IPS-20b (cell line): ENCODE measurements around the gene ACTL7A.

Source experiments
- H3K27ac ChIP-seq: one replicate; pipeline ENCODE4 v1.5.1; 2013; ENCODE audit warnings: low read length
- H3K27me3 ChIP-seq: 2 replicates; pipeline ENCODE4 v1.6.1; 2013; ENCODE audit warnings: mild to moderate bottlenecking, low read length, inconsistent platforms; ENCODE audit not compliant: insufficient read depth
- H3K36me3 ChIP-seq: 2 replicates; pipeline ENCODE4 v1.6.1; 2013; ENCODE audit warnings: low read depth, mild to moderate bottlenecking, inconsistent platforms, low read length, moderate library complexity; ENCODE audit not compliant: insufficient read depth
- H3K4me1 ChIP-seq: 2 replicates; pipeline ENCODE4 v1.6.1; 2013; ENCODE audit warnings: mild to moderate bottlenecking, control low read depth, inconsistent platforms, low read length, moderate library complexity; ENCODE audit not compliant: insufficient read depth
- H3K4me3 ChIP-seq: 2 replicates; pipeline ENCODE4 v1.5.1; 2013; ENCODE audit warnings: mild to moderate bottlenecking, low read length, inconsistent platforms
- H3K9ac ChIP-seq: 2 replicates; pipeline ENCODE4 v1.6.1; 2013; ENCODE audit warnings: low read depth, mild to moderate bottlenecking, inconsistent platforms, low read length, moderate library complexity
- H3K9me3 ChIP-seq: 2 replicates; pipeline ENCODE4 v1.6.1; 2013; ENCODE audit warnings: mild to moderate bottlenecking, low read depth, low read length, inconsistent platforms; ENCODE audit not compliant: insufficient read depth

The ACTL7A gene, protein sequence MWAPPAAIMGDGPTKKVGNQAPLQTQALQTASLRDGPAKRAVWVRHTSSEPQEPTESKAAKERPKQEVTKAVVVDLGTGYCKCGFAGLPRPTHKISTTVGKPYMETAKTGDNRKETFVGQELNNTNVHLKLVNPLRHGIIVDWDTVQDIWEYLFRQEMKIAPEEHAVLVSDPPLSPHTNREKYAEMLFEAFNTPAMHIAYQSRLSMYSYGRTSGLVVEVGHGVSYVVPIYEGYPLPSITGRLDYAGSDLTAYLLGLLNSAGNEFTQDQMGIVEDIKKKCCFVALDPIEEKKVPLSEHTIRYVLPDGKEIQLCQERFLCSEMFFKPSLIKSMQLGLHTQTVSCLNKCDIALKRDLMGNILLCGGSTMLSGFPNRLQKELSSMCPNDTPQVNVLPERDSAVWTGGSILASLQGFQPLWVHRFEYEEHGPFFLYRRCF

DNA sequence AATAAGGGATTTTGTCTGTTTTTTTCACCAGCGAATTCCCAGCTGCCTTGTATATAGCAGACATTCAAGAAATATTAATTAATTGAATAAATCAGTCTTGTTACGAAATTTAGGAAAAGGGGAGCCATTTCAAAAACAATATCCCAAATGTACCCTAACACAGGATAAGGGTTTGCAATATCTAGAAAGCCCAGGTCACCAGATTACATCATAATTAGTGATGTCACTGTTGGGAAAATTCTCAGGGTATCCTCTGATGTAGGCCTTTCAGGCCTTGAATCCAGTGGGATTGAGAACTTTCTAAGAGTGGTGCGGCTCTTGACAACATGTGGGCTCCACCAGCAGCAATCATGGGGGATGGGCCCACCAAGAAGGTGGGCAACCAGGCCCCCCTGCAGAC is at the start of gene ACTL7A:
ACTL7A (plus strand) TSS at position 270 of the 400 bp plus-strand sequence; CDS start at position 327, 57 bp downstream.
- Histone ChIP-seq H3K9me3 (no peaks in the 10 kb centered on the region), H3K27me3 (no peaks in the 10 kb centered on the region), H3K9ac (no peak within 1 kb of the TSS), H3K4me1 (no peaks in the 10 kb centered on the region), H3K27ac (no peak within 1 kb of the TSS), H3K36me3 (no peaks in the 10 kb centered on the region; the same call in 1 of the 2 replicates), H3K4me3 (no peak within 1 kb of the TSS)

DNA sequence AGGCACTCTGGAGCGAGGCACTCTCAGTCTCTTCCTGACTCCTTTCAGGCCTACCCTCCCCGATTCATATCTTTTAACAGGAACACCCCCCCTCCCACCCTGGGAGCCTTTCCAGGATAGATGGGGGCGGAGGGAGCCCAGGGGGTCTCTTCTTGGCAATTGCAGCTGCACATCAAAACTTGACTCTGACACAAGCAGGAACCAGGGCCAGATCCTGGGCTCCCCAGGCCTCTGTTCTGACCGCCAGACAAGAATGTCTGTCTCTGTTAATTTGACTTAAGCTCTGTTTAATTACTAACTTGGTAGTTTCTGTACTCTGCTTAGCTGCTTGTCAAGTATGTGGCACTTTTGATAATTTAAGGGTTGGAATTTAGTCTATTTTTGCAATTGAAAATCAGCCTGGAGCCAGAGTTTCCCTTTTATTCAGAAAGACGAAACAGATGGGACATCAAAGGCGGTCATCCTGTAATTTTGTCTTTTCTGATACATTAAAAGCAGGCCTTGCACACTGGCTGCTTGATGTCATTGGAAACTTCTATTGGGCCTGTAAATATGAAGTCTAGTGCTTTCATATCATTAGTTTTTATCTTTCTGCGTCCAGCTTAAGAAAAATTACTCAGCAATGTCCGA is 49.6 kb upstream of the ACTL7A start:
- Histone ChIP-seq H3K27me3 (no peaks in the 10 kb centered on the region), H3K27ac (no peak overlapping the region), H3K9ac (no peak overlapping the region), H3K36me3 (no peaks in the 10 kb centered on the region), H3K4me1 (peaks cover 6% of the 10 kb centered on the region), H3K4me3 (no peak overlapping the region), H3K9me3 (no peaks in the 10 kb centered on the region)

DNA sequence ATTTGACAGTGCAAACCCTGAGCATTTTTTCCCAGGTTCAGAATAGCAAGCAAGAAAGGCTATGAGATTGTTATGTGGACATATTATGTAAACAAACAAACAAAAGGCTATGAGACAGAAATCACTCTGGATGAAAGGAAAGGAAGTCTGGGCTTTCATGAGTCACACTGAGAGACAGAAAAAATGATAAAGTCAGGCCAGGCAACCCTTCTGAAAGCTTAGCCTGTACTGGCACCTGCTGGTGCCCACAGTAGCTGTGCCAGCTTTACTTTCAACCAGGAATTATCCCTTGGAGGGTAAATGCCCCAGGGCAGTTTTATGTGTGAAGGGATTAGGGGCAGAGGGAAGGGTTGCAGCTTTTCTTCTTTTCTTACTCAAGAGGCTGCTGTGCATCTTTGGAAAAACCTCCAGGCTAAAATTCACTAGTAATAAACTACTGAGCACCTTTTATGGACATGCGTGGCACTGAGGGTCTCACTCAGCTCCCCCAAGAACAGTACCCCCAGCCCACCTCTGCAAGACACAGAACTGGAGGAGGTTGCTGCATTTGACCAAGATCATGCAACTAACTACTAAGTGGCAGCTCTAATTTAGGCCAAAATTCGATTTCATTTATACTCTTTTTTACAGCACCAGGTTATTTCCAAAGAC is 48.0 kb upstream of the ACTL7A start:
- H3K9ac ChIP-seq, result no peak overlapping the region
- no peaks in the 10 kb centered on the region for H3K27me3 ChIP-seq
- H3K9me3 ChIP-seq, result no peaks in the 10 kb centered on the region
- peaks cover 6% of the 10 kb centered on the region for H3K4me1 ChIP-seq
- H3K4me3 ChIP-seq, result no peak overlapping the region
- H3K36me3 ChIP-seq, result no peaks in the 10 kb centered on the region
- no peak overlapping the region for H3K27ac ChIP-seq

DNA sequence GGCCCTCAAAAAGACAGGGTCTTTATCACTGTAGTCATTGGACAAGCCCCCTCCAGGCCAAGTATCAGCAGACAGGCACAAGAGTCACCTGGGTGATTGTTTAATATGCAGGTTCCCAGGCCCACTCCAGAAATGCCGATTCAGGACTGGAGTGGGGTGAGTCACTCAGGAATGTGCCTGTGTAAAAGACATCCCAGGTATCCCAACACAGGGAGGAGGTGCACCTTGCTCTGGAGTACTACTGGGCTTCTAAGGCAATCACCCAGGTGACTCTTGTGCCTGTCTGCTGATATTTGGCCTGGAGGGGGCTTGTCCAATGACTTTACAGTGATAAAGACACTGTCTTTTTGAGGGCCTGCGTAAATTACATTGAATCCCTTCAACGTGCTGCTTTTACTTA is 46.9 kb upstream of the ACTL7A start:
- Histone ChIP-seq H3K36me3 (no peaks in the 10 kb centered on the region), H3K27me3 (no peaks in the 10 kb centered on the region), H3K9ac (no peak overlapping the region), H3K27ac (no peak overlapping the region), H3K4me1 (peaks cover 6% of the 10 kb centered on the region), H3K4me3 (no peak overlapping the region), H3K9me3 (no peaks in the 10 kb centered on the region)

DNA sequence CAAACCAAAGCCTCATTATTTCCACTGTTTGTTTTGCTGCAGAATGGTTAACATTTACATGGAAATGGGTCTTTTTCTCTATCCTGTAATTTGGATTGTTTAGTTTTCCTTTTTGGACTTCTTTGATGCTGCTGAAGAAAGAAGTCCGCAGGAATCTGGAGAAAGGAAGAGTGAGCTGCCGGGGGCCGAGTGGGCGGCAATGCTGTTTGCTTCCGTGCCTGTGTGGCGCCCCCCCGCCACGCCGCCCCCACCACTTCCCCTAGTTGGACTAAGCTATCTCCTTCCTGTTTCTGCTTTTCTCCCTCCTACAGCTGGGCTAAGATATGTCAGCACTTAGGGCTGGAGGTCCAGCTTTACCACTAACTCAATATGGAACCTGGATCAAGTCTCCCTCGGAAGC is 46.0 kb upstream of the ACTL7A start:
- Histone ChIP-seq H3K4me3 (no peak overlapping the region), H3K36me3 (no peaks in the 10 kb centered on the region), H3K9ac (no peak overlapping the region), H3K9me3 (no peaks in the 10 kb centered on the region), H3K4me1 (peaks cover 6% of the 10 kb centered on the region), H3K27ac (no peak overlapping the region), H3K27me3 (no peaks in the 10 kb centered on the region)

DNA sequence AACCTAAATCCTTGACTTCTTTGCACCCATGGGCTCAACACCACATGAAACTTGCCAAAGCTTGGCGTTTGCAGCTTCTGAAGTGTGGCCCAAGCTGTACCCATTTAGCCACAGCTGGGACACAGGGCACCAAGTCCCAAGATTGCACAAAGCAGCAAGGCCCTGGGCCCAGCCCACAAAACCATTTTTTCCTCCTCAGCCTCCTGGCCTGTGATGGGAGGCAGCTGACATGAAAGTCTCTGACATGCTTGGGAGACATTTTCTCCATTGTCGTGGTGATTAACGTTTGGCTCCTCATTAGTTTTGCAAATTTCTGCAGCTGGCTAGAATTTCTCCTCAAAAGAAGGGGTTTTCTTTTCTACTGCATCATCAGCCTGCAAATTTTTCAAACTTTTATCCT is 38.2 kb upstream of the ACTL7A start:
- Histone ChIP-seq H3K9ac (no peak overlapping the region), H3K27me3 (no peaks in the 10 kb centered on the region), H3K27ac (no peak overlapping the region), H3K36me3 (no peaks in the 10 kb centered on the region), H3K9me3 (peaks cover 23% of the 10 kb centered on the region; the same call in 1 of the 2 replicates), H3K4me3 (no peak overlapping the region), H3K4me1 (no peaks in the 10 kb centered on the region)

DNA sequence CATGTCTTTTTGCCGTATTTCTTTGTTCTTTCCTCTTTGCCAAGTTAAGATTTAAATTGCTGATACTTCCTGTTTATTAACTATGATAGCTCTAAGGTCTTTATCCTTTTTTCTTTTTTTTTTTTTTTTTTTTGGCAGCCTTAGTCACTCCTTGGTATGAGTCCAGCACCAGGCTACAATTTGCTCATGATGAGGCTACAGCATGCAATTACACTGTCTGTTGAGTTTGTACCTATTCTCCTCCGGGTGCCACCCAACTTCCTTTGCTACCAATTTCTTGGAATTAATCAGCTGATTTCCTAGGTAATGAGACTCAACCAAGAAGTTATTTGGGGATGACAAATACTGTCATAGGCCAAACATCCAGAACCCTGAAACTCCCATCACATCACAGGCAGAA is 31.8 kb upstream of the ACTL7A start:
- Histone ChIP-seq H3K36me3 (no peaks in the 10 kb centered on the region), H3K27me3 (no peaks in the 10 kb centered on the region), H3K9me3 (0 out of 2 replicates have a peak, but pooled peaks cover 3% of the 10 kb centered on the region), H3K9ac (no peak overlapping the region), H3K27ac (no peak overlapping the region), H3K4me1 (no peaks in the 10 kb centered on the region), H3K4me3 (no peak overlapping the region)

DNA sequence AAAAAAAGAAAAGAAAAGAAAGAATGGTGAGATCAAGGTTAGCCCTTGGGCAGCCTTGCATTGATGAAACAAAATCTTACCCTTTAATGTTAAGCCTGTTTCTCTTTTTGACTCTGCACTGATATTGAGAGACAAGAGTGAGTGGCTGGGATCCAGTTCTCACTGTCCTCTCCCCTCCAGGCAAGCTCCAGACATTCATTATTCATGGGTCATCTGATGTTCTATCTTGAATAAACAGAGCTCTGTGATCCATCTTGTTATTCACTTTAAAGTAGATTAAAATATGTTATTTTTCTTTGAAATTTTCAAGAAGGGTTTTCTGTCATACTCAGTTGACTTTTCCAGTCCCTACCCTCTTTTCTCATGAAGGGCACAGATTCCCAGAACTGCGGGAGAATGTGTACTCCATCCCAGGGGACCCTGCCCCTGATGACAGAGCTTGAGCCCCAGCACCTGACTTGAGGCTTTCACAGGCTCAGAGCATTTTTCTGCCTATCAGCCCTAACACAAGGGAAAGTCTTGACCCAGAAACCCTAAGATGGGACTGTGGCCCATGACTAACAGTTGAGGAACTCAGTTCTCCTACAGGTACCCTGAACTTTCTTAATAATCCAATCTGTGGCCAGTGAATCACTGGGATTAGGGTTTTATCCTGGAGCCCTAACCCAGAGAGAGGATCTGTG is 30.4 kb upstream of the ACTL7A start:
- no peaks in the 10 kb centered on the region for H3K36me3 ChIP-seq

DNA sequence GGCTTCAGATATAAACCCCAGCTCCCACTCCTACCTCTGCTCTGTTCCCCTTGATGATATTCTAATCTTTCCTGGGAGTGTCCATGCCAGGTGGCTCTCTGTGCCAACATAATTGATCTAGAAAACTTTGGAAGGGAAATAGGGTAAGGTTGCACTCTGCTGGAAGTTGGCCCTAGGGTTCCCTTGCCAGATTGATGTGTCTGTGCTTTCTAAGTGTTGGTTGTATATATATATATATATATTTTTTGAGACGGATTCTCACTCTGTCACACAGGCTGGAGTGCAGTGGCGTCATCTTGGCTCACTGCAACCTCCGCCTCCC is 29.9 kb upstream of the ACTL7A start:
- no peak overlapping the region for H3K4me3 ChIP-seq
- H3K27me3 ChIP-seq, result no peaks in the 10 kb centered on the region
- H3K9me3 ChIP-seq, result no peaks in the 10 kb centered on the region
- H3K36me3 ChIP-seq, result no peaks in the 10 kb centered on the region
- H3K4me1 ChIP-seq, result 0 out of 2 replicates have a peak, but pooled peaks cover 3% of the 10 kb centered on the region
- H3K27ac ChIP-seq, result no peak overlapping the region
- H3K9ac ChIP-seq, result no peak overlapping the region

More for the DNA sequence above, 30.4 kb upstream of the ACTL7A start:
- Histone ChIP-seq H3K9ac (no peak overlapping the region), H3K27ac (no peak overlapping the region), H3K4me3 (no peak overlapping the region), H3K4me1 (0 out of 2 replicates have a peak, but pooled peaks cover 3% of the 10 kb centered on the region), H3K9me3 (no peaks in the 10 kb centered on the region), H3K27me3 (no peaks in the 10 kb centered on the region)

DNA sequence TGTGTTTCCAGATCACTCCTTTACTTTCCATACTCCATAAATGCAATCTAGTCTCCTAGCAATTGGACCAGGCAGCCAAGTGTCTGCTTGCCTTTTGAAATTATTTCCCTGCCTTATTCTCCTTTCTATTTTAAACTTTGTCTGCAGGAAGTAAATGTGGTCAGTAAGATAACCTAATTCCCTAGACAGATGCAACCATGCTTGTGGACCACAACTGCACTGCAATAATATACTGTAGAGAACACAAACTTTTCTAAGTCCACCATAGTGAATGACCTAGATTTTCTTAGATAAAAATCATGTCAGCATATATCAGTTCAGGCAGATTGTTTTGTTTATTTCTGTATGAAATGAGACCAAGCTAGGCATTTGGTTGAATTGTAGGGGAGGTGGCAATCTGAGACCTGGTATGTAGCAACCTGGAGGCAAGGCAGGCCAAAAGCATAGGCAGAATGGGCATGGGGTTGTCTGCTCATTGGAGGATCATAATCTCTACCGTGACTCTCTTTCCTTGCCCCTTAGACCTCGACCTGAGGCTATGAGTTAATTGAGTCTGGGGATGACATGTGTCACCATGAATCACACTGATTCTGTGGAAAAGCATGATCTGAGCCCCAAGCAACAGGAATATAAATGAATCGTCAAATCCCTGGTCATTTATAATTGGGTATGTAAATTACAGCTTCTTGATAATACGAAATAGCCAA is 27.0 kb upstream of the ACTL7A start:
- Histone ChIP-seq H3K4me3 (no peak overlapping the region), H3K9ac (no peak overlapping the region), H3K9me3 (no peaks in the 10 kb centered on the region), H3K27me3 (no peaks in the 10 kb centered on the region), H3K27ac (no peak overlapping the region), H3K36me3 (no peaks in the 10 kb centered on the region), H3K4me1 (0 out of 2 replicates have a peak, but pooled peaks cover 3% of the 10 kb centered on the region)

DNA sequence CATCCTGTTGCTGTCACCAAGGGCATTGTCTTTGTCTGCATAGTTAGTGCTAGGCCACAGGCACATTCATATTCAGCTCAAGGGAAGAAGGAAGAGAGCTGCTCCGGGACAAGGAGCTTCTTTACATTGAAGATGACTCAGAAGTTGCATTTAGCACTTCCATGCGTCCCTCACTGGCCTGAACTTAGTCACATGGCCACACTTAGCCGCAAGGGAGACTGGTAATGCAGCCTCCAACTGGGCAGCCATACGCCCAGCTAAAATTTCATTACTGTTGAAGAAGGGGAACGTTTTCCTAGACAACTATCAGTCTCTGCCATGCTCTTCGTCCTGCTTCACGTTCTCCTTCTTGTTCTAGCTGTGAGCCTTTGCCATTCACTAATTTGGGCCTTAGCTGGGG is 26.2 kb upstream of the ACTL7A start:
- Histone ChIP-seq H3K9me3 (no peaks in the 10 kb centered on the region), H3K27me3 (no peaks in the 10 kb centered on the region), H3K27ac (no peak overlapping the region), H3K4me3 (no peak overlapping the region), H3K4me1 (0 out of 2 replicates have a peak, but pooled peaks cover 3% of the 10 kb centered on the region), H3K9ac (no peak overlapping the region), H3K36me3 (no peaks in the 10 kb centered on the region)
